NCI-H146 (cell line): Measurements from ENCODE around the gene C2orf68.
"Not testable (repeated sequence)": the region's sequence is repeated elsewhere in the genome, so short reads cannot be mapped to it uniquely, and the experiment has no call there.

Experiments used
- DNase-seq: peaks from one replicate; lab custom pipeline; 2025; lab: John Stamatoyannopoulos, UW

C2orf68 gene

GRCh38 chr2:85598594-85599340, 13.1 kb downstream of the C2orf68 start:
- no peak for DNase-seq

- DNase-seq, result no peak
These were observed 14.6 kb downstream of the C2orf68 start for GRCh38 chr2:85597241-85597640.

GRCh38 chr2:85596486-85597143, 15.3 kb downstream of the C2orf68 start:
- DNase-seq, result no peak

- DNase-seq, result no peak
These were observed 15.9 kb downstream of the C2orf68 start for GRCh38 chr2:85596026-85596333.

GRCh38 chr2:85595301-85596025, 16.4 kb downstream of the C2orf68 start, which contains the start of gene RNF181:
TSS of gene RNF181 (plus strand) at chr2:85595745. CDS start at chr2:85595764, 19 bp downstream.
- peak; percentile 96 for DNase-seq

- DNase-seq, result no peak
These were observed 17.1 kb downstream of the C2orf68 start for GRCh38 chr2:85594715-85595300.

- DNase-seq, result no peak
These were observed 18.8 kb downstream of the C2orf68 start for GRCh38 chr2:85593023-85593422.

GRCh38 chr2:85592299-85592698, 19.6 kb downstream of the C2orf68 start:
- DNase-seq, result not testable (repeated sequence)

GRCh38 chr2:85591563-85591962, 20.3 kb downstream of the C2orf68 start:
- no peak for DNase-seq

GRCh38 chr2:85590950-85591349, 20.9 kb downstream of the C2orf68 start:
- no peak for DNase-seq

- peak; percentile 46 for DNase-seq
These were observed 21.7 kb downstream of the C2orf68 start for GRCh38 chr2:85589982-85590791.

GRCh38 chr2:85589181-85589580, 22.7 kb downstream of the C2orf68 start:
- no peak for DNase-seq

GRCh38 chr2:85588645-85589044, 23.2 kb downstream of the C2orf68 start:
- DNase-seq, result no peak

GRCh38 chr2:85588236-85588635, 23.6 kb downstream of the C2orf68 start:
- DNase-seq, result no peak

- no peak for DNase-seq
These were observed 26.1 kb downstream of the C2orf68 start for GRCh38 chr2:85585781-85586105.

GRCh38 chr2:85584857-85585780, 26.7 kb downstream of the C2orf68 start:
- no peak for DNase-seq

- DNase-seq, result no peak
These were observed 27.5 kb downstream of the C2orf68 start, which contains the start of gene VAMP5 for GRCh38 chr2:85584354-85584856. TSS of gene VAMP5 (plus strand) at chr2:85584431. CDS start at chr2:85584491, 60 bp downstream.

GRCh38 chr2:85583667-85584353, 28.1 kb downstream of the C2orf68 start:
- no peak for DNase-seq

GRCh38 chr2:85582492-85582891, 29.4 kb downstream of the C2orf68 start:
- DNase-seq, result no peak

GRCh38 chr2:85580206-85580605, 31.7 kb downstream of the C2orf68 start:
- DNase-seq, result no peak
